GM12875 (cell line): ENCODE measurements around the gene PDHA2.
"Not testable (repeated sequence)": the region's sequence is repeated elsewhere in the genome, so short reads cannot be mapped to it uniquely, and the experiment has no call there.

Experiments
- H3K4me3 ChIP-seq: one replicate; pipeline ENCODE4 v1.5.1; 2011; ENCODE audit warnings: low read depth, low read length, control low read depth
- TF ChIP-seq, protein P1 (sequence below): IDR thresholded peaks from 2 replicates; pipeline ENCODE4 v1.5.1; 2011; ENCODE audit warnings: low read depth, mild to moderate bottlenecking, control low read depth, inconsistent platforms, low read length, moderate library complexity, borderline replicate concordance; ENCODE audit not compliant: insufficient read depth

PDHA2 gene

GRCh38 chr4:95833711-95834194, 6.1 kb upstream of the PDHA2 start:
- H3K4me3 ChIP-seq, result no peak overlapping the region
- TF ChIP-seq, protein P1, sequence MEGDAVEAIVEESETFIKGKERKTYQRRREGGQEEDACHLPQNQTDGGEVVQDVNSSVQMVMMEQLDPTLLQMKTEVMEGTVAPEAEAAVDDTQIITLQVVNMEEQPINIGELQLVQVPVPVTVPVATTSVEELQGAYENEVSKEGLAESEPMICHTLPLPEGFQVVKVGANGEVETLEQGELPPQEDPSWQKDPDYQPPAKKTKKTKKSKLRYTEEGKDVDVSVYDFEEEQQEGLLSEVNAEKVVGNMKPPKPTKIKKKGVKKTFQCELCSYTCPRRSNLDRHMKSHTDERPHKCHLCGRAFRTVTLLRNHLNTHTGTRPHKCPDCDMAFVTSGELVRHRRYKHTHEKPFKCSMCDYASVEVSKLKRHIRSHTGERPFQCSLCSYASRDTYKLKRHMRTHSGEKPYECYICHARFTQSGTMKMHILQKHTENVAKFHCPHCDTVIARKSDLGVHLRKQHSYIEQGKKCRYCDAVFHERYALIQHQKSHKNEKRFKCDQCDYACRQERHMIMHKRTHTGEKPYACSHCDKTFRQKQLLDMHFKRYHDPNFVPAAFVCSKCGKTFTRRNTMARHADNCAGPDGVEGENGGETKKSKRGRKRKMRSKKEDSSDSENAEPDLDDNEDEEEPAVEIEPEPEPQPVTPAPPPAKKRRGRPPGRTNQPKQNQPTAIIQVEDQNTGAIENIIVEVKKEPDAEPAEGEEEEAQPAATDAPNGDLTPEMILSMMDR, result no peak

DNA sequence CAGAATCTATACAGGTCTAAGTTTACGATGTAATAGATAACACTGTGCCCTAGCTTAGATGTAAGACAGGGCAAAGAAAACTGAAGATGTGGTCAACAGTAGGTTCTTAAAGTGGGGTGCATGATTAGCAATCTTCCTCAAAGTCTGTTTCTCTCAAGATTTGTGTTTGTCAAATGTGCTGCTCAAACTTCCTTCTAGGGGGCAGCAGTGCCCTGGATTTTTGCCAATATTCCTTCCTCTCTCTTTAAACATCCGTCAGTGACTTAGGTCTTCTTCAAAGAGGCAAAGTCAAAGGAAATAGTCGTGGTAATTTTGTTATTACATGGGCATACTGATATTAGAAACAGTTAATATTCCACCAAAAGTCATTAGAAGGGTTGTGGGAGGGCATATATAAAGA, 4.2 kb upstream of the PDHA2 start:
- TF ChIP-seq, protein P1, result no peak
- H3K4me3 ChIP-seq, result no peak overlapping the region

DNA sequence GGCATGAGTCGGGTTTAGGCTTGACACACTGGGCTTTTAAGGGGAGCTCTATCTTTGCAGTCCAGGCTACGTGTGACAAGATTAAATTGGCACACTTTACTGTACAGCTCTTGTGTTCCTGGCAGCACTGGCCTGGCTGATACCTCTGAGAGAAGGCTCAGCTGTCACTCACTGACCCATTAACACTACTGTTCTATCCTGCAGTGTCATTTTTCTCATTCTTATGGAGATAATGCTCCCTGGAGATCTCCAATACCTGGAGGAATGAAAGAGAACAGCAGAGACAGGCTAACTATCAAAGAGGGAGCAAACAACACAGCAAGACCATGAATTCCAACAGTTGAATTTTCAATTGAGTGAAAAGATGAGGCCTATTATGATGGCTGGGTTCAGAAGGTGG, 1.7 kb upstream of the PDHA2 start:
- H3K4me3 ChIP-seq, result no peak overlapping the region
- TF ChIP-seq, protein P1, result no peak

DNA sequence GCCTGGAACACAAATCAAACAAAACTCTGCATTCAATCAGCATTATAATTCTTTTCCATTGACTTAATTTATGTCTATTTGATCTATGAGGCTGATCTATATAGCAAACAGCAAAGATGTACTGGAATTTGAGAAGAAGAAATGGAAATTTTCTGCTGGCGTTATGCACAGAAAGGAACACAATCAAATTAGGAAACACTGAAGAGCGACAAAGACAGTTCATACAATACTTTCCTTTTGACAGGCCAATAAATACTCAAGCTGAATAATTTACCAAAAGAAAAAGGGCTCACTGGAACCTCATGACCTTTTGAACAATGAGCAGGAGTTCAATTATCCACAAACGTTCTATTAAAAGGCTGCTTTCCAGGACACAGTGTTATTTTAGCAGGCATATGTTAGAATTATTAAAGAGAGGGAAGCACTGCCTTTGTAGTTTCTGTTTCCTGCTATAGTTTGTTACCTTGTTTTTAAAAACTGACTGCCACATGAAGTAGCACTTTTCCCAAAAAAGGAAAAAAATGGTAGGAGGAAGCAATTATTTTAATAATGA, 8.1 kb downstream of the PDHA2 start:
- H3K4me3 ChIP-seq, result no peak overlapping the region
- TF ChIP-seq, protein P1, result no peak

- no peak overlapping the region for H3K4me3 ChIP-seq
- TF ChIP-seq, protein P1, result no peak
These were observed 10.3 kb downstream of the PDHA2 start for GRCh38 chr4:95850161-95850560.

DNA sequence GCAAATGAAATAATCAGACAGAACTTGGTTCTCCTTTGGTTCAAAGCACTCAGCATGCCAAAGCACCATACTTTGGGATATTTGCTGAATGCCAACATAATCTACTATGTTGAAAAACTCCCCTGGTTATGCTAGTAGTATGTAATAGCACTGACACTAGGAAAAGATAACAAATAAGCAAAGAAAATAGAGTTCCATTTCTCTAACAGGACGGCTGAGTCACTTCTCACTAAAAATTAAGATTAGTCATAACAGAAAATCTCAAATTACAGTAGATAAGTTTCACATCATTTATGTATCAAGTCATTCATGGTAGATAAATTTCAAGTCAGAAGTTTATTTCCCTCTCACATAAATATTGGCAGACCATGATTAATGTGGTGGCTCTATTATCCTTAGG, 17.9 kb downstream of the PDHA2 start:
- no peak overlapping the region for H3K4me3 ChIP-seq

DNA sequence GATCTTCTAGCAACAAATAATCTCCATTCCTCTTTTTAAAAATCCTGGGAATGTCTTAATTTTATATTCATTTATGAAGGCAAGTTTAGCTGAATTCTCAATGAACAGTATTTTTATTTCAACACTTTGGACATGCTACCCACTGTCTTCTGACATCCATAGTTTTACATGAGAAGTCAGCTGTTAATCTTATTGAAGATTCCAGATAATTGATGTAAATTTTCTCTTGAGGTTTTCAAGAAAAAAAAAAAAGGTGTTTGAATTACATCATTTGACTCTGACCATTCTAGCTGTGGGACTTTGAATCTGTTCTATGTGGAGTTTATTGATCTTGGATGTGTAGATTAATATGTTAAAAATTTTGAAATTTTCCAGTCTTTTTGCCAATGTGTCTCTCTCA, 28.0 kb downstream of the PDHA2 start:
- TF ChIP-seq, protein P1, result no peak
- no peak overlapping the region for H3K4me3 ChIP-seq

More for the DNA sequence above, 17.9 kb downstream of the PDHA2 start:
- TF ChIP-seq, protein P1, result no peak

- not testable (repeated sequence) for H3K4me3 ChIP-seq
These were observed 29.5 kb downstream of the PDHA2 start for GRCh38 chr4:95869414-95869813.
